IPS-NIHi7 (cell line): ENCODE results near the gene CPXM1.
"Not testable (repeated sequence)": the region's sequence is repeated elsewhere in the genome, so short reads cannot be mapped to it uniquely, and the experiment has no call there.

Experiments
- DNase-seq: peaks from one replicate; pipeline ENCODE4 v3.0.0; 2012; ENCODE audit warnings: mixed read lengths; ENCODE audit errors: extremely low spot score

The CPXM1 gene

DNA sequence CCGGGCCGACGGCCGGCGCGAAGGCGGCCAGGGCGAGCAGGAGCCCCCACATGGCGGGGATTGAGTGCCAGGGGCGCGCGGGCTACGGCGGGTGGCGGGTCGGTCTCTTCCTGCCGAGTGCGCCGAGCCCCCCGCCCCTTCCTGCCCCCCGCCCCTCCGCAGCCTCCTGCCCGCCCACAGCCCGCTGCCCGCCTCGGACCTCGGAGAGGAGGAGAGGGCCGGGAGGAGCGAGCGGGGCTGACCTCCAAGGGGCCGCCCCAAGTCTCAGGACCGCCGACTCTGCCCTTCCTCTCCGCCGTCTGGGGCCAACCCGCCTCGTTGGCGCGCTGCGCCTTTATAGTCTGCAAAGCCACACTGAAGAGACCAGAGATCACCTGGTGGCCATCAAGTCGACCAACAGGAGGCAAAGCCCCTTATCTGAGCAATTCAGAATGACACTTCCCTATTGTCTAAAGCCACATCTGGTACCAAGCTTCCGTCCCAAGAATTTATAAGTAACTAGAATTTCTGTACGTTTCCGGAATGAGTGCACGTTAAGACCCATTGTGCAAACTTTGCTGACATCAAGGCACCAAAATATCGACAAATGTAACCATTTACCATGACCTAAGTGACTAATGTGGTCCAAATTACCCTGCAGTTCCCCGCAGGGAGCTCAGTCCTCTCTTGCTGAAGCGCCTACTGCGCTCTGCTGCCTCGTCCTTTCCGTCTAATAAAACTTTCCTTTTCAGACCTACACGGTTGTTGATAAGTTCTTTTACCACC lies at the start of gene CPXM1:
Gene CPXM1, minus strand, starts transcription at position 107 of the 765 bp plus-strand sequence. Its CDS starts 55 bp downstream, at position 52.
- DNase-seq, result peak; percentile 86

- DNase-seq, result no peak
Measured at GRCh38 chr20:2849529-2849928, 49.1 kb upstream of the CPXM1 start.

- no peak for DNase-seq
Measured at GRCh38 chr20:2847802-2848201, 47.4 kb upstream of the CPXM1 start.

- no peak for DNase-seq
Measured at GRCh38 chr20:2846698-2847097, 46.3 kb upstream of the CPXM1 start.

DNA sequence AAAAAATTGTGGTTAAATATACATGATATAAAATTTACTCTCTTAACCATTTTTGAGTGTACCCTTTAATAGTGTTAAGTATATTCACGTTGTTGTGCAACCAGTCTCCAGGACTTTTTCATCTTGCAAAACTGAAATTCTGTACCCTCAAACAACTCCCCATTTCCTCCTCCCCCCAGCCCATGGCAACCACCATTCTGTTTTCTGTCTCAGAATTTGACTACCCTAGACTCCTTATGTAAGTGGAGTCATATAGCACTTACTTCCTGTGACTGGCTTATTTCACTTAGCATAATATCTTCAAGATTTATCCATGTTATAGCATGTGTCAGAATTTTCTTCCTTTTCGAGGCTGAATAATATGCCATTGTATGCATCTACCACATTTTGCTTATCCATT lies 45.2 kb upstream of the CPXM1 start:
- DNase-seq, result no peak

- peak; percentile 58 for DNase-seq
Measured at GRCh38 chr20:2840967-2841531, 40.6 kb upstream of the CPXM1 start.

GRCh38 chr20:2840138-2840966 lies 39.9 kb upstream of the CPXM1 start, which contains the start of the genes PCED1A and VPS16:
TSS of gene PCED1A (minus strand) at chr20:2840655. CDS start at chr20:2839912, 743 bp downstream.
TSS of gene VPS16 (plus strand) at chr20:2840745. CDS start at chr20:2840775, 30 bp downstream.
- peak; percentile 98 for DNase-seq

DNA sequence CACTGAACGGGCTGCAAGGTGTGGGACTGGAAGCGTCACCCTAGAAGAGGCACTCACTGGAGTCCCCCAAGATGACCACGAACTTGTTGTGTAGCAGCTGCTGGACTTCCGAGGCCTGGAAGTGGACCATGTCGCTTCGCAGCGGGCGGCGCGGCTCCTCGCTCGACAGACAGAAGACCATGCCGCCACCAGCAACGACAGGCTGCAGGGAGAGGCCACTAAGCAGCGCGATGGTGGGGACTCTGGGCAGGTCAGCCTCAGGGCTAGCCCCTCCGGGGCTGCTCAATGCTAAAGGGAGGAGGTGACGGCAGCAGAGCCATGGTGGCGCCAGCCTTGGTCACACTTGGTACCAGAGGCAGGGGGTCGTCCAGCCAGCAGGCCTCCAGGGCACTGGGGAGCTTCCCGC lies 39.3 kb upstream of the CPXM1 start:
- DNase-seq, result no peak

- peak; percentile 4 for DNase-seq
Measured at GRCh38 chr20:2838847-2839671, 38.6 kb upstream of the CPXM1 start.

DNA sequence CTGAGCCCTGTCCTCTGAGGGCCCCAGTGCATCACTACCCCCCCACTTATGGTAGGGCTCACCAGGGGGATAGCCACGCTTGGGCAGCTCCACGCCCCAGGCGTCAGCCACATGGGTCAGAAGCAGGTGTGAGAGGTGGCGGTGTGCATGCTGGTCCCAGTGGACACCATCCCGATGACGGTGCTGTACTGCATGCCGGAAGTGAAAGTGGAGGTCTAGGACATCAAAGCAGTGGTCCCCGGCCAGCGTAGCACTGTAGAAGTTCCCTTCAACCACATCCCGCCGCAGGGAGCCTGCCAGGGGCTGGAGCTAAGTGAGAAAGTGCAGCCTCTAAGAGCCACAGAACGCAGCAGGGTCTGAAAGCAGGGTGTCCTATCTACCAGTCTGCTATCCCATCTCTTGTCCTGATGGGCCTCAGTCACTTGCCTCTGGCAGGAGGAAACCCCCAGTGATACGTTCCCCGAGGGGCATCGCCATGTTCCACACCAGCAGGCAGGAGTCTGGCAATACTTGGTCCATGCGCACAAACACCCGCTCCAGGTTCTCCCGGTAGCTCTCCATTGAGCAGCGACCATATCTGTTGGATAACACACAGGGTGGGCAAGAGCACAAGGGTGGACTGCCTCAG lies 37.9 kb upstream of the CPXM1 start:
- peak; percentile 3 for DNase-seq

DNA sequence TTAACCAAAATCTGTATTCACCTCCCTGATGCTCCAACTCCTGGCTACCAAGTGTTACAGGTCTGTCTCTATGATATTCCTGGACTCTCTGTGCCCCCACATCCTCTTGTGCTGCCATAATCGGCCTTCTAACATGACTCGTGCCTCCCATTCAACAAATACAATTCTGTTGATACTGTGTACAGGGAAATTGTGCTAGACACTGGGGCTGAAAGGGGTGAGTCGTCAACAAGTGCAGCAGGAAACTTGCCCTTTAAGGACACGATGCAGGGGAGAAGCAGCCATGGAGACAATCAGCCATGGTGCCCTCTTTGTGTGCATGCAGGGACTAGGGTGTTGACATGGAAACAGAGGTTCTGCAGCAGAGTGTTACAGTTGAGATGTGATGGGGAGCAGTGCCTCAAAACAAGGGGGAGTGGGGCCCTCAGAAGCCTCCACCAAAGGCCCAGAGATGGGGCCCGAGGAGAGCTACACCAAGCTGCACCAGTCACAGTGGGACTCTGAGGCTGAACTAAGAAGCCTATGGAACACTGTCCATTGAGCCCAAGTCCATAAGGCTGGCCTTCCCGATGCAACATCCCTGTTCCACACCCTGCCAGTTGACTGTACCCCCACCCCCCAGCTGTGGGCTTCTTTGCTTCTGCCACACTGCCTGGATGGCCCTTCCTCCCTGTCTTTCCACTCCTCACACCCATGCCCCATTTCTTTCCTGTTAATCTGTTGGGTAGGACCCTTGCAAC lies 37.0 kb upstream of the CPXM1 start:
- DNase-seq, result peak; percentile 1

- DNase-seq, result no peak
Measured at GRCh38 chr20:2836035-2836434, 35.6 kb upstream of the CPXM1 start.

- no peak for DNase-seq
Measured at GRCh38 chr20:2835331-2835796, 34.9 kb upstream of the CPXM1 start.

DNA sequence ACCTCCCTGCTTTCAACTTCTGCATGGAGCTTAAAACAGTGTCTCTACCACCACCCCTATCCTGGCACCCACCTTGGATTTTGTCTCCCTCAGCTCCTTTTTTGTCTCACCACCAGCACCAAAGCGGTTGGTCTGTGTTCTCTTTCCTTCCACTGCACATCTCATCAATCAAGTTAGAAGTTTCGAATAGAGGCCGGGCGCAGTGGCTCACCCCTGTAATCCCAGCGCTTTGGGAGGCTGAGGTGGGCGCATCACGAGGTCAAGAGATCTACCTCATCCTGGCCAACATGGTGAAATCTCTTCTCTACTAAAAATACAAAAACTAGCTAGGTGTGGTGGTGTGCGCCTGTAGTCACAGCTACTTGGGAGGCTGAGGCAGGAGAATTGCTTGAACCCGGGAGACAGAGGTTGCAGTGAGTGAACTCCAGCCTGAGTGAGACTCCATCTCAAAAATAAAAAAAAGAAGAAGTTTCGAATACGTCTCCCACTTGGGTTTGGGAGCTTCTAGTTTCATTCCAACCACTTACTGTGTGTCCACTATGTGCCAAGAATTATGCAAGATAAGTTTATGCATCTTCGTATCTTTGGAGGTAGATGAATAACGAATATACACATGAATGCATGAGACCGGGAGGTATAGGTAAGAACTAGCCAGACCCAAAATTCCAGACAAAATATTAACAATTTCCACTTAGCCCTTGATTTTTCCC lies 34.1 kb upstream of the CPXM1 start:
- DNase-seq, result no peak

- DNase-seq, result no peak
Measured at GRCh38 chr20:2833761-2834160, 33.3 kb upstream of the CPXM1 start.

DNA sequence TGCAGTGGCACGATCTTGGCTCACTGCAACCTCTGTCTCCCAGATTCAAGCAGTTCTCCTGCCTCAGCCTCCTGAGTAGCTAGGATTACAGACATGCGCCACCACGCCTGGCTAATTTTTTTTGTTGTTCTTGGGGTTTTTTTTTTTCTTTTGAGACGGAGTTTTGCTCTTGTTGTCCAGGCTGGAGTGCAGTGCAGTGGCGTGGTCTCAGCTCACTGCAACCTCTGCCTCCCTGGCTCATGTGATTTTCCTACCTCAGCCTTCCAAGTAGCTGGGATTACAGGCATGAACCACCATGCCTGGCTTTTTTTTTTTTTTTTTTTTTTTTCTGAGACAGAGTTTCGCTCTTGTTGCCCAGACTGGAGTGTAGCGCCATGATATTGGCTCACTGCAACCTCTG lies 30.8 kb upstream of the CPXM1 start:
- not testable (repeated sequence) for DNase-seq

- no peak for DNase-seq
Measured at GRCh38 chr20:2829376-2829775, 28.9 kb upstream of the CPXM1 start.

- DNase-seq, result no peak
Measured at GRCh38 chr20:2826655-2827054, 26.2 kb upstream of the CPXM1 start.

GRCh38 chr20:2825761-2826160 lies 25.3 kb upstream of the CPXM1 start:
- DNase-seq, result no peak

DNA sequence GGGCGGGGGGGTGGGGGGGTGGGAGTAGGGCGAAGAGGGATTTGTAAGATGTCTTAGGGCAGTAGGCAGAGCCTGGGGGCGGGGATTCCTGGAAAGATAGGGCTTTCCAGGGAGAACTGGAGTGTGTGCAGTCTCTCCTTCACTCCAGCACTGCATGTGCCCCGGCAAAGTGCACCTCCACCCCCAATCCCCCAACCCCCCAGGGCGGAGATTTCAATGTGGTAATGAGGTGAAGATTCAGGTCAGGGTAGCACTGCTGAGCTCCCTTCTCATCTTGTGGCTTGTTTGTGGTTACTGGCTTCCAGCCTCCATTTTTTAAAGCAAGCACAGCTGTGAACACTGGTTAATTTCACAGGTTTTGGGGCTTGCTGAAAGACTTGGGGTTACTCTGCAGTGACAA lies 21.6 kb upstream of the CPXM1 start:
- no peak for DNase-seq
